GM19099 (cell line): ENCODE data around the gene GPC6.

ENCODE experiments used
- POLR2A ChIP-seq: IDR thresholded peaks from 3 replicates; pipeline ENCODE4 v1.6.1; 2011; ENCODE audit warnings: low read depth; ENCODE audit not compliant: insufficient read length; ENCODE audit errors: extremely low read depth

GPC6 gene

DNA sequence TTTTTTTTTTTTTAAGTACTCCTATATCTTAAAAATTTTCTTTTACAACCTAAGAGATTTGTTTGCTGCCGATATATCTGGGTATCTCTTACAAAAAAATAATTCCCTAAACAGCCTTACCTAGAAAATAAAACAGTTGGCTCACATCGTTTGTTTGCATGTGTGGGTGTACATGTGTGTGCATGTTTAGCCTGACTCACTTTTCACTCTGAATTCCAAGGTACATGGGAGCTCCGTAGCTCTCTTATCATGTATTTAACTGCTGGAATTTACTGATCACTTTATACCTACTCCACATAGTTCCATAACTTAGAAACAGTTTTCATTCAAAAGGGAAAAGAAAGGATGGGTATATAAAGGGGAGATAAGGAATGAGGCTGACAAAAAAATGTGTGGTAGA lies 616.5 kb downstream of the GPC6 start:
- TF ChIP-seq POLR2A = no peak

DNA sequence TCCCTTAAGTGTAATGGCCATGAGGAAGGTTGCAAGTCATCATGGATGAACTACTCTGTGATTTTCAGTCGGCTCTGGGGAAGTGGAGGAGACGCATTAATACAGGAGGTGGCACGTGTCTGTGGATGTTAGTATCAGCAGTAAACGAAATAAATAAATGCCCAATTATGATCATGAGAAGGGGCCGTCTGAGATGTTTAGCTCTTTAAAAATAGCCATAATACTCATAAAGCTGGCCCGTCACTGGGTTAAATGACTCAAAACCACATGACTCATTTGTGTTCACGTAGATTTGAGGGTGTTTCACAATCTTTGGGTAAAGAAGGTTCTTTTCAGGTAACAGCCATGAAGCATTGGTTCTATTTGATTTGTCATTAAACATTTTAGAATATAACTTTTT lies 620.6 kb downstream of the GPC6 start:
- no peak for TF ChIP-seq POLR2A

DNA sequence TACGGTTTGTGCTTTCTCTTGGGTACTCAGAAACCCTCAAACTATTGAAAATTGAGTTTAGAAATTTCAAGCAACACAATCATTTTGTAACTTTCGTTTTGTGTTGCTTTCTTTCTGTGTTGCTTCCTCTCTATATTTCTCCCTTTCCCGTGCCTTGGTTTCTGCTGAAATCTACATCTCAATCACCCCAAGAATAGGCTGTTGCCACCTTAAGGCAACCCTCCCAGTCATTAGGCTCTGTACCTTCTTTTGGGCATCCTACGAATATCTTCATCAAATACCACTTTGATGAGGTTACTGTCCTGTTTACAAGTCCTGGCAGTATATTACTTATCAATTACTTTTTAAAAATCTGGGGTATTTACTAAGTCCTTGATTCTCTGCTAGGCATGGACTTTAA lies 621.6 kb downstream of the GPC6 start:
- no peak for TF ChIP-seq POLR2A

DNA sequence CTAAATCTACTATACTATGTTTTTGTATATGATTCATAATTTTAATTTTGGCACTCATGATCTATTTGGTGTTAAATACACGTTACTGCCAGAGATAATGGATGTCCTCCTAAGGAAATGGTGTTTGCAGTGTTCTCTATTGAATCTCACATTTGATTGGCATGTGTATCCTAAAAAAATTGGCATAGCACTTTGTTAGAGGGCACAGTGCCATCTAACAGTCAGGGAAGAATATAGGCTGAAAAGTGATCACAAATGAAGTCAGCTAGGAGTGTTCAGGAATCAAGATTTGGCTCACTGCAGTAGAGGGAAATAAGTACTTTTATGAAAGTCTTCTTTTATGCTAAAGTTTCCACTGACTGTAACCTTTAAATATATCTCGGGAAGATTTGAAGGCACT lies 624.6 kb downstream of the GPC6 start:
- TF ChIP-seq POLR2A = no peak

DNA sequence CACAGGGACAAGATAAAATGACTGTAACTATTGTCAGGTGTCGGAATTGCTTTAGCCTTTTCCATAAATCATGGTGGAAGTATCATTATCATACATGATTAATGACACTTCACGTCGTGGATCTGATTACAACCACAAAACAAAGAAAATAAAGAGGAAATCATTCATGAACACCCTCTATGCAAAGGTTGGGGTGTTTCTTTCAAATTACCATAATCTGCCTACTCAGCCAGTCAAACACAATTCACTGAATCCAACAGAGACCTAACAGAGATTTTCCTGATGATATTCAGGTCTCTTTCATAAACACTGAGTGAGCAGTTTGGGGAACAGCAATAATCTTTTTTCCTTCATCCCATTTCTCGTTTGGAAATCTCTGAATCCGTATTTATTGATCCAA lies 627.3 kb downstream of the GPC6 start:
- no peak for TF ChIP-seq POLR2A

DNA sequence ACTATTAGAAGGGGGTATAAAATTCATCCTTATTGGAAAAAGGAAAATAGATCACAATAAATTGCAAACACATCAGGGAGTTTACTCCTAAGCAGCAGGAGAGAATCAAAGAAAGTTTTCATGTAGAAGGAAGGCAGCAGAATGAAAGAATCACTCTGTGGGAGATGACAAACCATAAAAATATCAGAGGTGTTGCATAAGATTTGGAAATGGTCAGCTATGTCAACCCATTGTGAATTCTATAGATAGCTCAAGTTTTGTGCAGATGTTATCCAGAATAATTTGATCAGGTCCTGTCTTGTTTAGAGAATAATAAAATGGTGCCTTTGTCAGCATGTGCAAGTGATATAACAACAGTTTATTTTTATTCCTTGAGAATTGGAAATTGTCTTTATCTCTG lies 630.5 kb downstream of the GPC6 start:
- no peak for TF ChIP-seq POLR2A

DNA sequence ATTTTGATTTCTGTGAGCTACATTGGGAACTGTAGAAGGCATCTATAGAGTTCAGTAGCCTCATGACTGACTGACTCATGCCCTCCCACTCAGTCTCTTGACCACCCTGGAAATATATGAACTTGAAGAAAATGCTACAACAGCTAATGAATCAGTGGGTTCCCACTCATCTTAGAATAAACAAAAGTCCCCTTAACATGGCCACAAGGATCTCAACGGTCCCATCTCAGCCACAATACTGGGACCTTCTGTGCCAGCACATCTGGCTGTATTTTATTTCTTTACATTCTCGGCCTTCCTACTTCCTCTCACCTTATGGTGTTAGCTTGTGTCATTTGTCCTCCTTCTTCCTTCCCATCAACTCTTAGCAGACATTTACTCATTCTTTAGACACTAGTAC lies 633.1 kb downstream of the GPC6 start:
- TF ChIP-seq POLR2A = no peak

DNA sequence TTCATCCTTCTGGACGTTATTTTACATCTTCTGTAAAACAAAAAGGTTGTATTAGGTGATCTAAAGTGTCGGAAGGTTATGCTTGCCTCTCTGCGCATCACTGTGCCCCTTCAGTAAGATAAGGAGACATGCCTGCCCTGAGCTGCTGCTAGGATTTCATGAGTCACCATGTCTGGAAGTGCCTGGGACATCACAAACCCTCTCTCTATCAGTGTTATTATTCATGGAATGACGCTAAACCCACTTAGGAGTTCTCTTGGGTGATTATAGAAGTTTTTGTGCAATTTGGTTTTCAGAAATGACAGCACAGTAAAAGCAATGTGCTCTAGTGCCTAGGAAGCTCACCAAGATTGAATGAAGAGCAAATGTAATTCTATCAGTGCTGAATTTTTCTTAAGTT lies 635.2 kb downstream of the GPC6 start:
- TF ChIP-seq POLR2A = no peak

DNA sequence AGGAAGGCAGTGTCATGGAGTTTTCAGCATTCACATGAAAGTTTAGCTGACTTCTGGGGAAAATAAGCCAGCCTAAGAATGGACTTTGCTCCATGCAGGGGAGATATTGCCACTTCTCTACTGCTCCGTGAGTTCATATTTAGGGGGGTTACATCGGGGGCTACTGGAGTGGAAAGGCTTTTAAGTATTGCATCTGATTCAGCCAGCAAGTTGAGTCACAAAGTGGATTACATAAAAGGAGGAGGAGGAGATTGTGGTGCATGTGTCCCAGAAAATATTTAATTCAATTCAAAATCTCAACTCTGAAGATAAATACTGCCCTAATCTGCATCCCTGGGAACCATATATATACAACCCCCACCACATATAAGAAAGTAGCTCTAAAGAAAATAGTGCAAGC lies 635.7 kb downstream of the GPC6 start:
- TF ChIP-seq POLR2A = no peak

DNA sequence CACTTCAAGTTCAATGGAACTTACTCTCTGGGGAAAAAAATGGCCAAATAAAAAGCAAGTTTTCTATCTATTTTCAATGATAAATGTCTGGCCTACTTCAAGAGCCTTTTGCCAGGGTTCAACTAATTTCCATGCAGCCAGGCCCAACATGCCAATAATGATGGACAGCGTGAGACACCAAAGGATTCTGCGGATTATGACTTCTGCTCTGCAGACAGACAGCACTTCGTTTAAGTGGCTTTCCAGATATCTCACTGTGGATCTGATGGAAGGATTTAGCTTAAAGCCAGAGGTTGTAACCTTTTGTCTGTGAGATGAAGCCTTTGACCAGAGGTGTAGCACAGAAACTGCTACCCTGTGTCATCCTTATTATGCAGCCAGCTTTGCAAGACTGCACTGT lies 638.6 kb downstream of the GPC6 start:
- TF ChIP-seq POLR2A = no peak

DNA sequence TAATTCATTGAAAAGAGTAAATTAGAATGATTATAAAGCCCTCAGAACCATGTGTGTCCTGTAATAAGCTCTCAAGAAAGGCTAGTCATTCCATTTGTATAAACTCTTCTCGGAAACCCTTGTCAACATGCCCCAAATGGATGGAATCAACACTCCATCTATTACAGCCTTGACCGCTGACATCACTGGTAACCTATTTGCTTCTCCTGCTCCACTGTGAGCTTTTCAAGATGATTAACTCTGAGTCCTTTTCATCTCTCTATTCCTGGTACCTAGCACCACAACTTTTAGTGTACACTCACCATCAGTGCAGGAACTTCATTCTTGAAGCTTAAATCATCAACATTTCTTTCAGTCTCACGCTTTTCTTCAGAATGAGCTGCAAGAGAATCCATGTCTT lies 640.9 kb downstream of the GPC6 start:
- no peak for TF ChIP-seq POLR2A

DNA sequence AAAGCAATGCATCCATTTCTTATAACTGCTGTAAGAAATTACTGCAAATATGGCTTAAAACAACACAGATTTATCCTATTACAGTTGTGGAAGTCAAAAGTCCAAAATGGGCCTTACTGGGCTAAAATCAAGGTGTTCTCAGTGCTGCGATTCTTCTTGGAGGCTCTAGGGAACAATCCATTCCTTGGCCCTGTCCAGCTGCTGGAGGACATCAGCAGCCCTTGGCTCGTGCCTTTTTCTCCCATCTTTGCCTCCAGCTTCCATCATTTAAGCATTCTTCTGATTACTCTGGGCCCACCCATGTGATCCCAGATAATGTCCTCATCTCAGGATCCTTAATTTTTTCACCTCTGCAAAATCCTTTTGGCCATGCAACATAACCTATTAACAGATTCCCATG lies 645.8 kb downstream of the GPC6 start:
- TF ChIP-seq POLR2A = no peak

DNA sequence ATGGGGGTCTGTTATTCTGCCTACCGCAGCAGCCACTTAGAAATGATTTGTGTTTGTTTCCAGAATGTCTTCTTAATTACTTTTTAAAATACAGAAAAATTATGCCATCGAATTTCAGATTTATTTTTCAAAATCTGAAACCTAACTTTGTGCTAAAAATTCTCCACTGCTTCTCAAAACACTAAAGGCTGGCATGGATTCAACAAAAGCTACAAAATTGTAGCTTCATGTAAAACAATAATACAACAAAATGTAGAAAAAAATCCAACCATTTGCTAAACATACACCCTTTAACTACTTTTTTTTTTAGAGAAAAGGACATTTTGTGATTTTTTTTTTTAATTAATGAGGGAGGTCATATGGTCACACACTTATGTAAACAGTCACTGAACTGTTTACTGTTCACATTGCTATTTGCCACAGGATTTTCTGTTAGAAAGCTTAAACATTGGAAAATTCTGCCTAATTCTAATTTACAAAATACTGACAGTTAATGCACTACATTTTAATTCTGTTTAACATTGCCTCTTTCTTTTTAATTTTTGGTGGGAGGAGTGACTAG lies 646.3 kb downstream of the GPC6 start:
- no peak for TF ChIP-seq POLR2A

DNA sequence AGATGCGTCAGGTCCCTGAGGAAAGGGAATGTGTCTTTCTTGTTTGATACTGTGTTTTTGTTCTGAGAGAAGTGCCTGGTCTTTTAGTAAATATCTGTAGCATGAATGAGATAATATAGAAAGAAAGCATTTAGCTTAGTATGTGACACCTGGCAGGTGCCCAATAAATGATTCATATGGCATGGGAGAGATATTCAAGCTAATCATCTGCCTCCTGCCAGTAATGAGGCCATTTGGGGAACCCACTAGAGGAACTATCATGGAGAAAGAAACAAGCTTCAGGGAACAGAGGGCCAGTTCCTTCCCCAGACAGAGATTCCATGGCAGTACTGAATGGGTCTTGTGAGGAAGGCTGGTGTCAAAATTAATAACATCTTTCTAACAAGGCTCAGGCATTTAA lies 648.9 kb downstream of the GPC6 start:
- no peak for TF ChIP-seq POLR2A

DNA sequence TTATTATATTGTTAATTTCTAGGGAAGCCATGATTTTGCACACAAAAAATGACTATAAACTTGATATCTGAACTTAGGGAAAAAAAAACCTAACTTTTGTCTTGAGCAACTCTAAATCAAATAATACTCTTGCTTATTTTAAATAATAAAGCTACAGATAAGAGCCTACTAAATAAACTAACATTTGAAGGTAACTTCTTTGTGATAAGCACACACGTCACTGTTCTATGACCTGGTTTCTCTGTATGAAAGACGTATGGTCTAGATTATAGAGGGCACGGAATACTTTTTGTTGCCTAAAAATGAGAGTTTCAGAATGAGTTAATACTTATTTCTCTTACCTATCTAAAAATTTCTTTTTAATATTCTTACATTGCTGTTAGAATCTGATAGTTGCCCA lies 649.6 kb downstream of the GPC6 start:
- no peak for TF ChIP-seq POLR2A

DNA sequence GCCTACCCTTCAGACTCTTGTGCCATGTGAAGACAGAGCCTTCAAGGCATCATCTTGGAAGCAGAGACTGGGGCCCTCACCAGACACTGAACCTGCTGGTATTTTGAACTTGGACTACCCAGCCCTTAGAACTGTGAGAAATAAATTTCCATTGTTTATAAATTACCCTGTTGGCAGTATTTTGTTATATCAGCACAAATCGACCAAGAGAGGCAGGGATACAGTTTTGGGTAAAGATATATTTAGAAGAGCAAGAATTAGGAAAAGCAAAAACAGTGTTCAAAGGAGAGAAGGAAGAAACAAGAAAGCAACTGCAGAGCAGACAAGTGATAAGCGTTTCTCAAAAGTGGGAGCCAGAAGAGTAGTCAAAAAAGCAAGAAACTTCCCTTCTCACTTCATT lies 652.1 kb downstream of the GPC6 start:
- TF ChIP-seq POLR2A = no peak

DNA sequence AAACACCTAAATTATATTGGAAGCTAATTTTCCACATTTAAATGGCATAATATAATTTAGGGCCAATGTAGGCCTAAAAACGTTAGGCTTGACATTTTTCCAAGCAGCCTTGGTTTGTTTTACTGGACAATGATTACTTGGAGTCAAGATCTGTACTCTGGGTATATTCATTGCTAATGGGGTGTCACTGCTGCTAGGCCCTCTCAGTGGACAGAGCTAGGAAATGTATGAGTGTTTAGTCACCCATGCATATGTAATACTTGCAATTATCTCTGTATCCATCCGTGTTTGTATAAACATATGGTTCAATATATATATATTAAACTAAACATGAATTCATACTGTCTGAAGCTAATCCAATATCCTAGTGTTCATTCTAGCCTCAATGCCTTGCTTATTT lies 654.8 kb downstream of the GPC6 start:
- TF ChIP-seq POLR2A = no peak
